Stimulated activated CD4-positive, alpha-beta T cell treated with anti-CD3 and anti-CD28 coated beads, TNF-alpha, amount 100 ng/mL, for 48 hours (primary cell): ENCODE measurements around the gene MICAL3.
A peak's percentile ranks its signal among the peaks of the same experiment; 100 is the strongest.
"Not testable (repeated sequence)": the region's sequence is repeated elsewhere in the genome, so short reads cannot be mapped to it uniquely, and the experiment has no call there.

Source experiments
- DNase-seq, 3 donors: peaks; one replicate each; pipeline ENCODE4 v3.0.0-alpha.2; 2020; ENCODE audit warnings: low read depth in 3 of 3

MICAL3 gene

GRCh38 chr22:17998913-17999312 is 25.4 kb downstream of the MICAL3 start:
- no peak for DNase-seq

DNA sequence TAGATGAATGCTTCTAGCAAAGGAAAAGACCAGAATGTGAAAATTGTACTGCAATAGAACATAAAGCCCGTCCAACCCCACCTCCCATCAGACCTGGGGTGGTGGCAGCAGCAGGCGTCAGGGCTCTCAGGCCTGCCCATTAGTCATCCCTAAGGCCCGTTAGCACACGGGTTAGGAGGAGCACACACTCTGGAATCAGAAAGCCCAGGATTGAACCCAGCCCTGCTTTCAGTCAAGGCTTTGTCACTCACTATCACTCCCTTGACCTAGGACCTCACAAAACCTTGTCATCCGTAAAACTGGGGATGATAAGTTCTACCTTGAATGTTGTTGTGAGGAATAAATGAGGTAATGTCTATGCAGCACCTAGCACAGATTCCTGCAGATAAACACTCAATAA is 26.9 kb downstream of the MICAL3 start:
- no peak for DNase-seq

GRCh38 chr22:17995256-17995655 is 29.1 kb downstream of the MICAL3 start:
- not testable (repeated sequence) for DNase-seq

DNA sequence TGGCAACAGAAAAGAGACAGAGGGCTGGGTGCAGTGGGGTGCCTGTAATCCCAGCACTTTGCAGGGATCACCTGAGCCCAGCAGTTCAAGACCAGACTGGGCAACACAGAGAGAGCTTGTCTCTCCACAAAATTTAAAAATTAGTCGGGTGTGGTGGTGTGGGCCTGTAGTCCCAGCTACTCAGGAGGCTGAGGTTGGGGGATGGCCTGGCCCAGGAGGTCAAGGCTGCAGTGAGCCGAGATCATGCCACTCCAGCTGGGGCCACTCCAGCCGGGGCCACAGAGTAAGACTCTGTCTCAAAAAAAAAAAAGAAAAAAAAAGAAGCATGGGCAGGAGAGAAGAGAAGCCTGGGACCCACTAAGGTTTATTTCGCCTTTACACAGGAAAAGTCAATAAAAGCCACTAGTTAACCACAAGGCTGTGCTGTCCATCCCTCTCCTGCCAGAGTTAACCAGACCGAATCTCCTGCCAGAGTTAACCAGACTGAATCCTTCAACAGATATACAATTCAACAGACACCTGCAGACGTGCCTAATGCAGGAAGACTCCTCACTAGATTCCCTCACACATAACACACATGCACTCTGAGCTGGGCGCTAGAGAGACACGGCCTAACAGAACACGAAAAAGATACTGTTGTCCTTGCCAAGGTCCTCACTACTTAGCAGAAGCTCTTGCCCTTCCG is 29.8 kb downstream of the MICAL3 start:
- DNase-seq: no peak

- not testable (repeated sequence) for DNase-seq
These were observed 31.4 kb downstream of the MICAL3 start for GRCh38 chr22:17992976-17993375.

- DNase-seq: not testable (repeated sequence)
These were observed 32.4 kb downstream of the MICAL3 start for GRCh38 chr22:17991992-17992391.

- DNase-seq: no peak
These were observed 33.4 kb downstream of the MICAL3 start for GRCh38 chr22:17990942-17991341.

DNA sequence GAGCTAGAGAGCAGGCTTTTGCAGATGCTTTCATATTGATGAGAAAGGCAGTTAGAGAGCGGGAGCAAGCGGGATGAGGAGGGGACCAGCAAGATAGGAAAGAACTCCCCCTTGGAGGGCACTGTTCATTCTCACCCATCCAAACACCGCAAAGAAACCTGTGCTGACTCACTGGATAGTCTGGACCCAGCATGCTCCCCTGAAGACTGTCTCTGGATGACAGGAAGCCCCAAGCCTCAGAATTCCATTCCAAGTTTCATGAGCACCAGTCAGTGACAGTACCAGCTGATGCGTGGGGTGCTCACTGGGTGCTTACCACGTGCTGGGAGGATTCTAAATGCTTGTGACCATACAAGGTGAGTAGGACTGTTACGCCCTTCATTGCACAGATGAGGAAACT is 34.2 kb downstream of the MICAL3 start:
- DNase-seq: no peak

DNA sequence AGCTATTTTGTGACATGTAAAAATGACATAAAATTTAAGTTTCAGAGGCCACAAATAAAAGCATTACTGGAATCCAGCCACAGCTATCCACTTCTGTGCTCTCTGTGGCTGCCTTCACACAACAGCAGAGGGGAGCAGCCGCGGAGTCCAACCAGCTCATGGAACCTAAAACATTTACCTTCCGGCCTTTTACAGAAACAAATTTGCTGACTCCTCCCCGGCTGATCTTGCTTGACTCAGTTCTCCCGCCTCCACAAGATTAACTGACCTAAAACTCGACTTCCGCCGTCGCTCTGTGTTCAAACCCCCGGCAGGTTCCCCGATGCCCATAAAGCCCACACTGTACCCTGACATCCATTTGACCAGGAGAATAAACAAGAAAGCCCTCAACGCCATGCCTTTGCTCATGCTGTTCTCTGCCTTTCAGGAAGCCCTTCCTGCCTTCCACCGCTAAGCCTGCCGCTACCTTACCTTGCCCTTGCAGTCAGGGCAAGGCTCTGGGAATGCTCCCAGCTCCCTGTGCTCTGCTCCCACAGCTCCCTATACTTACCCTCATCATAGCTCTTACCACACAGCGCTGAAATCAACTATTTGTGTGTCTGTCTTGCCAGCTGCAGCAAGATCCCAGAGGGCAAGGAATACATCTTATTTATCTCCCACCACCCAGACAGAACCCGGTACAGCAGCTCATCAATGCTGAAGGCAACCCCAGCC is 35.4 kb downstream of the MICAL3 start:
- no peak for DNase-seq

- DNase-seq: no peak
These were observed 38.8 kb downstream of the MICAL3 start for GRCh38 chr22:17985606-17986005.

DNA sequence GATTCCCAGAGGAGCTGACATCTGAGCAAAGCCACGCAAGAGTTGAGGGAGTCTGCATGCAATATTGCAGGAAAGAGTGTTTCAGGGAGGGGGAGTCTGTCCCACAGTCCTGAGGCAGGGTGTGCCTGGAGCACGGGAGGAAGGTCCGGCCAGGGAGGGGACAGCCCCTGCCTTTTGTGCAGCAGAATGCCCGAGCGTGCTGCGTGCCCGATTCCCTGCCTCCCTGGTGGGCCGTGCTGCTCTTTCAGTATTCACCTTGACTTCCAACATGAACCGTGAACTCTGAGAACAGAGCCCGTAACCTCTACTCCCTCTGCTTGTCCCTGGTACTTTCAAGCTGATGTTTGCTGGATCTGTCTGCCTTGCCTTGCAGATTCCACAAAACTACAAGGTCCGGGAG is 39.3 kb downstream of the MICAL3 start:
- not testable (repeated sequence) for DNase-seq

DNA sequence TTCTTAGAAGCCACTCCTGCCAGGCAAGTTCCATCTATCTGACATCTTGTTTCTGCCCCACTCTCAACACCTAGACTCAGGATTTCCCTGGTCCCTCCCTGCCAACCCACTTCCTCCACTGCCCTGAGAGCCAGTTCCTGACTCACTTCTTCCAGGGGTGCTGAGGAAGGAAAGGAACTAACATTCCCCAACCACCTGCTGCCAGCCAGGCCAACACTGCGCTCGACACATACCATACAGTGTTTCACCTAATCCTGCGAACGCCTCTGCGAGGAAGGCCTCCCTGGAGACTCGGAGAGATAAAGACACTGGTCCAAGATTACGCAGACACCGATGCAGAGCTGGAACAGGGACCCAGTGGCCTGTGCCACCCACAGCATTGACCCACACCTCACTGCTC is 40.2 kb downstream of the MICAL3 start:
- DNase-seq: no peak

DNA sequence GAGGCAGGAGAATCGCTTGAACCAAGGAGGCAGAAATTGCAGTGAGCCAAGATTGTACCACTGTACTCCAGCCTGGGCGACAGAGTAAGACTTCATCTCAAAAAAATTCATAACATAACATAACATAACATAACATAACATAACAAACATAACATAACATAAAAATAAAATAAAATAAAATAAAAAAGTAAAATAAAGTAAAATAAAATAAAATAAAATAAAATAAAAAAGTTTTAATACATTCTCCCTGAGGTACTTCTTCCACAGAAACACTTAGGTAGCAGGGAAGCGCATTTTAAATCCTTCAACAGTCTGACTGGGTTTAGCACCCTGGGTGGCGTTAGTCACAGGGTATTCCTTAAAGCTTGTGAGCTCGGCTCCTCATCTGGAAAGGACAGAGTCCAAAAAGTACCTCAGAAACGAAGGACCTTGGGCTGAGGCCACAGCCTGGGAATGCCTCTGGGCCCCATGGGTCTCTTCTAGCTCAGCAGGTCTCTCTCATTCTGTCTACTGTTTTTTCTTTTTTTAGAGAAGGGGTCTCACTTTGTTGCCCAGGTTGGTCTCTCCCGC is 41.7 kb downstream of the MICAL3 start:
- no peak for DNase-seq

GRCh38 chr22:17981497-17981896 is 42.9 kb downstream of the MICAL3 start:
- no peak for DNase-seq

GRCh38 chr22:17980638-17981051 is 43.7 kb downstream of the MICAL3 start:
- no peak for DNase-seq

- no peak for DNase-seq
These were observed 44.3 kb downstream of the MICAL3 start for GRCh38 chr22:17980015-17980590.

GRCh38 chr22:17978027-17978426 is 46.3 kb downstream of the MICAL3 start:
- no peak for DNase-seq

DNA sequence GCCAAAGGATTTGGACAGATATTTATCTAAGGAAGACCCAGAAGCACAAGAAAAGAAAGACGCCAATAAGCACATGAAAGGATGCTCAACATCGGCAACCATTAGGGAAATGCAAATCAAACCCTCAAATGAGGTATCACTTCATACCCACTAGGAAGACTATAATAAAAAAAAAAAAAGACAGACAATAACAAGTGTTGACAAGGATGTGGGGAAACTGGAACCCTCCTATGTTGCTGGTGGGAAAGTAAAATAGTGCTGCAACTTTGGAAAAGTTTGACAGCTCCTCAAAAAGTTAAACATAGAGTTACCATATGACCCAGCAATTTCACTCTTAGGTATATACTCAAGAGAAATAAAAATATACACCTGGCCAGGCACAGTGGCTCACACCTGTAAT is 47.0 kb downstream of the MICAL3 start:
- no peak for DNase-seq

GRCh38 chr22:17976121-17976520 is 48.2 kb downstream of the MICAL3 start:
- DNase-seq: no peak

- peak in 1 of 3 donors; percentile 19 for DNase-seq
These were observed 49.5 kb downstream of the MICAL3 start for GRCh38 chr22:17974703-17975372.

DNA sequence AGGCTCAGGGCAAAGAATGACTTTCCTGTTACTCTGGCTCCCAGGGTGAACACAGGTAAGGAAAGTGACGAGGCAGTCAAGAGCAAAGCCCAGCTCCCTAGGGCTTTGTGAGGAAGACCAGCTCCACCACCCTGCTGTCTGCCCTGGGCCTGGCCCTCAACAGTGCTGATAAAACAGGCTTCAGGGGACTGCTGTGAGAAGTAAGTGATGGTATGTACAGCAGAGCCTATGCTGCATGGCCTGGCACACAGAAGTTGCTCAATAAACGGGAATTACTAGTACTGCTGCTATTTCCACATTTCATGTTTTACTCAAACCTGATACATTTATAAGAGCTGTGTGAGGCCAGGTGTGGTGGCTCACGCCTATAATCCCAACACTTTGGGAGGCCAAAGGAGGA is 50.3 kb downstream of the MICAL3 start:
- DNase-seq: no peak

DNA sequence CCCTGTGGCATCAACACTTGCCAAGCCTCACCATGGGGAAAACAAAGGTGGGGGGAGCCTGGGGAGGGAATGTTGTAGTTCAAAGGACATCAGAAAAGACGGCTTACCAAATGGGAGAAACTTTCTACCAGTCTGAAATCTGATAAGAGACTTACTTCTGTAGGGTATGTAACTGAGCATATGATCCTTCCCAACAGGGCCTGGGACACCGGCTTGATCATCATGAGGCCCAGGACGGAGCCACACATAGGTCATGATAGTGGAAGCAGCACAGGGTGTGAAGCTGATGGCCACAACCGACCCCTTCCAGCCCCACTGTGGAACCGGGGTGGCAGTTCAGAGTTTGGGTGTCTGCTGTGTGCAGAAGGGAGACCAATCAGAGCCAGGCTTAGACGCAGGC is 51.1 kb downstream of the MICAL3 start:
- no peak for DNase-seq
